HFFc6 (cell line): ENCODE measurements around the gene KCNJ10. TPM values are rescaled to one million over a fixed set of nuclear protein-coding genes. Genes with fewer than 3 reads are reported as not detected.

Experiments
- DNase-seq: peaks from one replicate; pipeline ENCODE4 v3.0.0-alpha.2; 2018
- H3K27ac Mint-ChIP-seq: 2 replicates; pipeline ENCODE4 v1.8.0; 2020; ENCODE audit warnings: mild to moderate bottlenecking, mixed read lengths
- H3K27me3 Mint-ChIP-seq: 2 replicates; pipeline ENCODE4 v1.8.0; 2021; ENCODE audit warnings: mild to moderate bottlenecking, moderate library complexity, mixed read lengths; ENCODE audit not compliant: insufficient read depth
- H3K36me3 Mint-ChIP-seq: 2 replicates; pipeline ENCODE4 v1.8.0; 2021; ENCODE audit warnings: low read depth, mixed read lengths
- H3K4me1 Mint-ChIP-seq: 2 replicates; pipeline ENCODE4 v1.8.0; 2020; ENCODE audit warnings: low read depth, mixed read lengths
- H3K4me3 Mint-ChIP-seq: 2 replicates; pipeline ENCODE4 v1.8.0; 2020; ENCODE audit warnings: mild to moderate bottlenecking, moderate library complexity, mixed read lengths
- H3K9me3 Mint-ChIP-seq: 2 replicates; pipeline ENCODE4 v1.8.0; 2020; ENCODE audit warnings: mild to moderate bottlenecking, mixed read lengths
- total RNA-seq, 6 experiments: library from RNA; stranded (reverse); fragmentation: NEBNext Ultra II Directional; extraction: Animal tissue kit (Norgen Biotek cat#: 25700); gene quantifications; 2 replicates in 1 of 6; 3 replicates in 5 of 6; pipeline ENCODE4 v1.2.3, GENCODE V29; 2021
- TF ChIP-seq, protein P1 (sequence below): fragments of 200-600 bp; sonication (generic); IDR thresholded peaks from 2 replicates; pipeline ENCODE4 v1.5.0; 2021; ENCODE audit warnings: antibody characterized with exemption, mild to moderate bottlenecking

KCNJ10 gene
- total RNA-seq, 6 experiments from 2014 or later = not detected

DNA sequence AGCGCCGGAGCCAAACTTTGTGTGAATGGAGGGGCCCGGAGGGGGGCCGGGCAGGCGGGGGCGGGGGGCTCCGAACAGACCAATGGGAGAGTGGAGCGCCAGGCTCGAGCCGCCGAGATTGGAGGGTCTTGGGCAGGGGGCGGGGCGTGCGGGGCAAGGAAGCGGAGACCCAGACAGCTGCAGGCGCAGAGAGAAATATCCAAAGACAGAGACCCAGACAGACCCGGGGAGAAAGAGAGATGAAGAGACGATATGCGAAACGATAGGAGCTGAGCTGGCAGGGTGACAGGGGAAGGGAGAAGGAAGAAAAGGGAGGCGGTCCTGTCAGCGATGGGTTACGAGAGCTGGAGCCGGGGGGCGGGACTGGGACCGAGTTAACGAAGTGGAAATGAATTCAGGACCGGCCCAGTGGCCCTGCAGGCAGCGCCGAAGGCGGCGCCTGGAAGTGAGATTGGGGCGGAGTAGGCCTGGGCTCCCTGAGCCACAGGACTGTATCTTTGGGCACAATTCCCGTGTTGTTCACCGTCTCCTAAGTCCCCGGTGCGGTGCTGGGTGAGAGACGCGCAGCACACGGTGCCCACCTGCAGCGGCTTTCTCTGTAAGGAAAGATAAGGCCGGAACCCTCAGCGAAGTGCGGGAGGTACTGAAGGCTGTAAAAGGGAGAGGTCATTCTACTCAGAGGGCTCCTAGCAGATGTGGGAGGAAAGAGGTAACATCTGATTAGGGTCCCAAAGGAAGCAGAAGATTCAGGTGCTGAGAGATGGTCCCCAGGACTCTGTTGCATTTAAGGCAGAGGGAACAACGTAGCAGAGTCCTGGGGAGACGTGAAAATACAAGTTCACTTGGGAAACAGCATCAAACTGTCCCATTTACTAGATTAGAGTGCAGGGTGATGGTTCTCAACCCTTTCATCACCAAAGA is 543 bp upstream of the KCNJ10 start:
- Mint-ChIP-seq H3K9me3 (no peaks in the 10 kb centered on the region), H3K4me1 (peaks cover 6% of the 10 kb centered on the region; the same call in 1 of the 2 replicates), H3K36me3 (no peaks in the 10 kb centered on the region), H3K27me3 (peaks cover 59% of the 10 kb centered on the region), H3K27ac (no peak overlapping the region), H3K4me3 (peak overlapping the region; percentile 84)
- TF ChIP-seq, protein P1, sequence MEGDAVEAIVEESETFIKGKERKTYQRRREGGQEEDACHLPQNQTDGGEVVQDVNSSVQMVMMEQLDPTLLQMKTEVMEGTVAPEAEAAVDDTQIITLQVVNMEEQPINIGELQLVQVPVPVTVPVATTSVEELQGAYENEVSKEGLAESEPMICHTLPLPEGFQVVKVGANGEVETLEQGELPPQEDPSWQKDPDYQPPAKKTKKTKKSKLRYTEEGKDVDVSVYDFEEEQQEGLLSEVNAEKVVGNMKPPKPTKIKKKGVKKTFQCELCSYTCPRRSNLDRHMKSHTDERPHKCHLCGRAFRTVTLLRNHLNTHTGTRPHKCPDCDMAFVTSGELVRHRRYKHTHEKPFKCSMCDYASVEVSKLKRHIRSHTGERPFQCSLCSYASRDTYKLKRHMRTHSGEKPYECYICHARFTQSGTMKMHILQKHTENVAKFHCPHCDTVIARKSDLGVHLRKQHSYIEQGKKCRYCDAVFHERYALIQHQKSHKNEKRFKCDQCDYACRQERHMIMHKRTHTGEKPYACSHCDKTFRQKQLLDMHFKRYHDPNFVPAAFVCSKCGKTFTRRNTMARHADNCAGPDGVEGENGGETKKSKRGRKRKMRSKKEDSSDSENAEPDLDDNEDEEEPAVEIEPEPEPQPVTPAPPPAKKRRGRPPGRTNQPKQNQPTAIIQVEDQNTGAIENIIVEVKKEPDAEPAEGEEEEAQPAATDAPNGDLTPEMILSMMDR = no peak
- DNase-seq = peak; percentile 19

GRCh38 chr1:160068225-160068624 is 1.7 kb downstream of the KCNJ10 start:
- no peak overlapping the region for H3K27ac Mint-ChIP-seq
- TF ChIP-seq, protein P1 = no peak
- peaks cover 6% of the 10 kb centered on the region; the same call in 1 of the 2 replicates for H3K4me1 Mint-ChIP-seq

DNA sequence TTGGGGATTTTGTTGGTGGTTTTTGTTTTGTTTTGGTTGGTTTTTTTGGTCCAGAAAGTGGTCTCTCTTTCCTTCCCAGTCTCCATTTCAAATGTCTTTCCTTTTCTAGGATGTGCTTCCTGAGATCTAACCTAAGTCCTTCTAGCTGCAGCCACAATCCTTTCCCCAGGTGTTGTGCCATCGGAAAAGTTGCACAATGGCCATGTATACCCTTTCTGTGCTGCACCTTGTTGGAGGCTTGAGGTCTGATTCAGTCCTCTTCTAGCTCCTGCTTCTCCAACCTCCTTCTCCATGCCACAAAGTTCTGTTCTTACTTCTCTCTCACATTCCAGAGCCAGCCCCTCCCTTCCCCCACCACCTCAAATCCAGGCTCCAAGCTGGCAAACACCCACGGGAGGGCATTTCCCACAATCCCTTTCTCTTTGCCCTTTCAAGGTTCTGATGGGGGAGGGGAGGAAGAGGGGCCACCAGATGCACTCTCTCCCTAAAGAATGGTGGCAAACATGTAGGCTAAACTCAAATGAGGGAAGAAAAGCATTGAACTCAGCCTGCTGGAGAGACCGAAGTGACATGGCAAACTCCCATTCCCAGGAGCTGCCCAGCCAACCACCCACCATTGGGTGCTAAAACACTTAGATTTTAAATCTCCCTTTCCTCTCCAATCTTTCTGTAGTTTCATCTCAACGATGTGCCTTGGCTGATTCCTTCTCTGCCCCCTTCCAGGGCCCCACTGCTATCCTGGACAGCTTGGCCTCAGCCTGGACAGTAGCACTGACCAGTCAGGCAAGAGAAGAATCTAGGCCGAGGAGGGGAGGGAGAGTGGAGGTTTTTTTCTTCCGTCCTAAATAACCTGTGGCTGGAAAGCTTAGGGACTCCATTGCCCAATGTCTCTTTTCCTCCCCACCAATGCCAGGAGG is 2.9 kb downstream of the KCNJ10 start:
- no peaks in the 10 kb centered on the region for H3K9me3 Mint-ChIP-seq
- peaks cover 6% of the 10 kb centered on the region; the same call in 1 of the 2 replicates for H3K4me1 Mint-ChIP-seq
- H3K36me3 Mint-ChIP-seq = no peaks in the 10 kb centered on the region
- H3K27ac Mint-ChIP-seq = no peak overlapping the region
- DNase-seq = no peak
- H3K4me3 Mint-ChIP-seq = no peak overlapping the region
- peaks cover 62% of the 10 kb centered on the region for H3K27me3 Mint-ChIP-seq
- TF ChIP-seq, protein P1 = no peak

More at GRCh38 chr1:160068225-160068624, 1.7 kb downstream of the KCNJ10 start:
- Mint-ChIP-seq H3K27me3 (peaks cover 61% of the 10 kb centered on the region), H3K9me3 (no peaks in the 10 kb centered on the region), H3K36me3 (no peaks in the 10 kb centered on the region), H3K4me3 (no peak overlapping the region)
- DNase-seq = no peak

GRCh38 chr1:160064746-160065145 is 5.2 kb downstream of the KCNJ10 start:
- Mint-ChIP-seq H3K36me3 (no peaks in the 10 kb centered on the region), H3K4me3 (no peak overlapping the region), H3K27ac (no peak overlapping the region), H3K9me3 (no peaks in the 10 kb centered on the region), H3K4me1 (no peaks in the 10 kb centered on the region), H3K27me3 (peaks cover 58% of the 10 kb centered on the region)
- TF ChIP-seq, protein P1 = no peak
- no peak for DNase-seq

DNA sequence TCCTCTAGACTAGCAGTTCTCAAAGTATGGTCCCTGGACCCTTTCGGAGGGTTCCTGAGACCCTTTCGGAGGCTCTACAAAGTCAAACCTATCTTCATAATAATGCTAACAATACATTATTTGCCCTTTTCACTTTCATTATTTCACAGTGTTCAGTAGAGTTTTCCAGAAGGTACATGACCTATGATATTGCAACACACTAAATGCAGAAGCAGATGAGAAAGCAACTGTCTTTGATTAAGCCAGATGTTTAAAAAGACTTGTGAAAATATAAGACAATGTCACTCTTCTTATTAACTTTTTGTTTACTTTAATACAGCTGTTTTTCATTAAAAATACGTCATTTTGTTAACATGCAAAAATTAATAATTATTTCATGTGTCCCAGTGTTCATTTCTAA is 5.8 kb downstream of the KCNJ10 start:
- H3K4me1 Mint-ChIP-seq = no peaks in the 10 kb centered on the region
- no peaks in the 10 kb centered on the region for H3K9me3 Mint-ChIP-seq
- H3K27ac Mint-ChIP-seq = no peak overlapping the region
- peaks cover 63% of the 10 kb centered on the region for H3K27me3 Mint-ChIP-seq
- no peak overlapping the region for H3K4me3 Mint-ChIP-seq
- no peak for DNase-seq
- TF ChIP-seq, protein P1 = no peak
- no peaks in the 10 kb centered on the region for H3K36me3 Mint-ChIP-seq
